ENCODE data around the gene ZBTB38. TPM values are rescaled to one million over a fixed set of nuclear protein-coding genes. Genes with fewer than 3 reads are reported as not detected.

ZBTB38 gene
- total RNA-seq, 3 donors from 2014 or later = 126 to 238 (median 138) TPM

DNA sequence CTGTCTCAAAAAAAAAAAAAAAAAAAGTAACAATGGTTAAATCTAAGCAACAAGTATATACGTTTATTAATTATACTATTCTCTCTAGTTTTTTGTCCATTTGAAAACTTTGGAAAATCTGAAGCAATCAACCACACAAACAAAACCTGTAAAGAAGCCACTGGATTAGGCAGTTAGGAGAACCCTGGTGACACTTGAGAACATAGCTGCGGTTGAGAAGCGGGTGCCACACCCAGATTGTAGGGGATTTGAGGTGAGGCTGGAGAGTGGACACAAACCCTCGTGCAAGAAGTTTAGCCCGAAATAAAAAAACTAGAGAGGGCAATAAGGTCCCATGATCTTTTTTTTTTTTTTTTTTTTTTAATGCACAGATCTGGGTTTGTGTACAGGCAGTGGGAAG, 25.9 kb upstream of the ZBTB38 start:
- no peak overlapping the region for H3K27ac ChIP-seq
- no peaks in the 10 kb centered on the region for H3K9me3 ChIP-seq
- no peak for DNase-seq (ENCODE audit: low spot score in 2 of 2)
- no peaks in the 10 kb centered on the region for H3K27me3 ChIP-seq
- intact Hi-C loops (cut with DNase I; ENCODE audit: low total_unique reads) = no loop called here
- H3K36me3 ChIP-seq = no peaks in the 10 kb centered on the region
- no peak overlapping the region for H3K4me3 ChIP-seq
- no peaks in the 10 kb centered on the region for H3K4me1 ChIP-seq
- TF ChIP-seq POLR2AphosphoS5 (IDR thresholded peaks at IDR 0.05) (no peak), POLR2A (IDR thresholded peaks at IDR 0.05) (no peak)
- TF ChIP-seq, protein P1, sequence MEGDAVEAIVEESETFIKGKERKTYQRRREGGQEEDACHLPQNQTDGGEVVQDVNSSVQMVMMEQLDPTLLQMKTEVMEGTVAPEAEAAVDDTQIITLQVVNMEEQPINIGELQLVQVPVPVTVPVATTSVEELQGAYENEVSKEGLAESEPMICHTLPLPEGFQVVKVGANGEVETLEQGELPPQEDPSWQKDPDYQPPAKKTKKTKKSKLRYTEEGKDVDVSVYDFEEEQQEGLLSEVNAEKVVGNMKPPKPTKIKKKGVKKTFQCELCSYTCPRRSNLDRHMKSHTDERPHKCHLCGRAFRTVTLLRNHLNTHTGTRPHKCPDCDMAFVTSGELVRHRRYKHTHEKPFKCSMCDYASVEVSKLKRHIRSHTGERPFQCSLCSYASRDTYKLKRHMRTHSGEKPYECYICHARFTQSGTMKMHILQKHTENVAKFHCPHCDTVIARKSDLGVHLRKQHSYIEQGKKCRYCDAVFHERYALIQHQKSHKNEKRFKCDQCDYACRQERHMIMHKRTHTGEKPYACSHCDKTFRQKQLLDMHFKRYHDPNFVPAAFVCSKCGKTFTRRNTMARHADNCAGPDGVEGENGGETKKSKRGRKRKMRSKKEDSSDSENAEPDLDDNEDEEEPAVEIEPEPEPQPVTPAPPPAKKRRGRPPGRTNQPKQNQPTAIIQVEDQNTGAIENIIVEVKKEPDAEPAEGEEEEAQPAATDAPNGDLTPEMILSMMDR (IDR thresholded peaks at IDR 0.05) = no peak

DNA sequence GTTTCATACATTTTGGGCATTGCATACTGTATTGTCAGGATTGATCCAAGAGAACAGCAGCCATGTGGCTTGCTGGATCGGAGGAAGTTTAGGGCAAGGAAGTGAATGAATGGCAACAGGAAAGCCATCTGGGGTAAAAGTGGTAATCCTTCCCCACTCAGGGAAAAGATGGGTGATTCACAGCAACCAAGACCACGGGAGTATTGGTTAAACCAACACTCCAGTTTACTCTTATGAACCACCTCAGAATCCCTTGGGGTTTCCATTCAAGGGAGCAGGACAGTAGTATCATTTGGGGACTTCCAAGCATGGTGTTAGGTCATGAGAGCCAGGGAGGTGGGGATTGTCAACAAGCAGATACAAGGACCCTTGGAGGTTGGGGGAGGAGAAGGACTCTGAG, 25.2 kb upstream of the ZBTB38 start:
- H3K4me3 ChIP-seq = no peak overlapping the region

GRCh38 chr3:141343865-141344271, 24.4 kb upstream of the ZBTB38 start:
- no peaks in the 10 kb centered on the region for H3K27me3 ChIP-seq
- no peak for TF ChIP-seq POLR2A (IDR thresholded peaks at IDR 0.05)
- TF ChIP-seq, protein P1 (IDR thresholded peaks at IDR 0.05) = no peak
- no peak for TF ChIP-seq POLR2AphosphoS5 (IDR thresholded peaks at IDR 0.05)
- intact Hi-C loops (cut with DNase I; ENCODE audit: low total_unique reads) = no loop called here
- no peak overlapping the region for H3K4me3 ChIP-seq
- no peaks in the 10 kb centered on the region for H3K9me3 ChIP-seq
- DNase-seq (ENCODE audit: low spot score in 2 of 2) = no peak
- no peak overlapping the region for H3K27ac ChIP-seq
- no peaks in the 10 kb centered on the region for H3K4me1 ChIP-seq
- no peaks in the 10 kb centered on the region for H3K36me3 ChIP-seq

More for the DNA sequence above, 25.2 kb upstream of the ZBTB38 start:
- Histone ChIP-seq H3K4me1 (no peaks in the 10 kb centered on the region), H3K27ac (no peak overlapping the region), H3K36me3 (no peaks in the 10 kb centered on the region), H3K9me3 (no peaks in the 10 kb centered on the region), H3K27me3 (no peaks in the 10 kb centered on the region)
- TF ChIP-seq, protein P1 (IDR thresholded peaks at IDR 0.05) = no peak
- TF ChIP-seq POLR2AphosphoS5 (IDR thresholded peaks at IDR 0.05) (no peak), POLR2A (IDR thresholded peaks at IDR 0.05) (no peak)
- no peak for DNase-seq (ENCODE audit: low spot score in 2 of 2)
- intact Hi-C loops (cut with DNase I; ENCODE audit: low total_unique reads) = no loop called here

- Histone ChIP-seq H3K4me3 (no peak overlapping the region), H3K4me1 (no peaks in the 10 kb centered on the region), H3K27me3 (no peaks in the 10 kb centered on the region), H3K36me3 (no peaks in the 10 kb centered on the region), H3K27ac (no peak overlapping the region), H3K9me3 (no peaks in the 10 kb centered on the region)
- TF ChIP-seq POLR2AphosphoS5 (IDR thresholded peaks at IDR 0.05) (no peak), POLR2A (IDR thresholded peaks at IDR 0.05) (no peak)
- TF ChIP-seq, protein P1 (IDR thresholded peaks at IDR 0.05) = no peak
- intact Hi-C loops (cut with DNase I; ENCODE audit: low total_unique reads) = no loop called here
- no peak for DNase-seq (ENCODE audit: low spot score in 2 of 2)
Observed at GRCh38 chr3:141345528-141345927, 22.8 kb upstream of the ZBTB38 start.

GRCh38 chr3:141346007-141346406, 22.3 kb upstream of the ZBTB38 start:
- Histone ChIP-seq H3K36me3 (no peaks in the 10 kb centered on the region), H3K4me3 (no peak overlapping the region), H3K27ac (no peak overlapping the region), H3K9me3 (no peaks in the 10 kb centered on the region), H3K4me1 (no peaks in the 10 kb centered on the region), H3K27me3 (no peaks in the 10 kb centered on the region)
- intact Hi-C loops (cut with DNase I; ENCODE audit: low total_unique reads) = no loop called here
- DNase-seq (ENCODE audit: low spot score in 2 of 2) = no peak
- TF ChIP-seq, protein P1 (IDR thresholded peaks at IDR 0.05) = no peak
- TF ChIP-seq POLR2A (IDR thresholded peaks at IDR 0.05) (no peak), POLR2AphosphoS5 (IDR thresholded peaks at IDR 0.05) (no peak)

Measured in breast epithelium (tissue), 4 donors.